GM12873 (cell line): Measurements from ENCODE around the gene TPCN2.

Experiments used
- TF ChIP-seq, protein P1 (sequence below): IDR thresholded peaks from 2 replicates; pipeline ENCODE4 v1.5.1; 2012; ENCODE audit warnings: low read depth, mild to moderate bottlenecking, moderate library complexity, low read length, control low read depth; ENCODE audit not compliant: insufficient read depth; ENCODE audit errors: missing control alignments

Gene TPCN2

DNA sequence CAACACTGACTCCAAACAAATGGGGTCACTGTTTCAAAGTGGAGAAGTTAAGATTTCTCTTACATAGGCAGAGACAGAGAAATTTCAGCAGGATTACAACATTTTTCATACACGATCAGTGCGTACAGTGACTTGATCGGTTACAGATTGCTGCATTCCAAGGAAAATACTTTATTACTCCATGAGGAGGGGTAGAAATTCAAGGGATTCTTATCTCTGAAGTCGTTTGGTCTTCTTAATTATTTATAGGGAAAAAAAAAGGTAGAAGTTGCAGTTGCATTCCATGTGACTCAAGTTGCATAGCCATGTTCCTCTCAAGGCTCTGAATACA, 96.3 kb downstream of the TPCN2 start:
- TF ChIP-seq, protein P1, sequence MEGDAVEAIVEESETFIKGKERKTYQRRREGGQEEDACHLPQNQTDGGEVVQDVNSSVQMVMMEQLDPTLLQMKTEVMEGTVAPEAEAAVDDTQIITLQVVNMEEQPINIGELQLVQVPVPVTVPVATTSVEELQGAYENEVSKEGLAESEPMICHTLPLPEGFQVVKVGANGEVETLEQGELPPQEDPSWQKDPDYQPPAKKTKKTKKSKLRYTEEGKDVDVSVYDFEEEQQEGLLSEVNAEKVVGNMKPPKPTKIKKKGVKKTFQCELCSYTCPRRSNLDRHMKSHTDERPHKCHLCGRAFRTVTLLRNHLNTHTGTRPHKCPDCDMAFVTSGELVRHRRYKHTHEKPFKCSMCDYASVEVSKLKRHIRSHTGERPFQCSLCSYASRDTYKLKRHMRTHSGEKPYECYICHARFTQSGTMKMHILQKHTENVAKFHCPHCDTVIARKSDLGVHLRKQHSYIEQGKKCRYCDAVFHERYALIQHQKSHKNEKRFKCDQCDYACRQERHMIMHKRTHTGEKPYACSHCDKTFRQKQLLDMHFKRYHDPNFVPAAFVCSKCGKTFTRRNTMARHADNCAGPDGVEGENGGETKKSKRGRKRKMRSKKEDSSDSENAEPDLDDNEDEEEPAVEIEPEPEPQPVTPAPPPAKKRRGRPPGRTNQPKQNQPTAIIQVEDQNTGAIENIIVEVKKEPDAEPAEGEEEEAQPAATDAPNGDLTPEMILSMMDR, result no peak

DNA sequence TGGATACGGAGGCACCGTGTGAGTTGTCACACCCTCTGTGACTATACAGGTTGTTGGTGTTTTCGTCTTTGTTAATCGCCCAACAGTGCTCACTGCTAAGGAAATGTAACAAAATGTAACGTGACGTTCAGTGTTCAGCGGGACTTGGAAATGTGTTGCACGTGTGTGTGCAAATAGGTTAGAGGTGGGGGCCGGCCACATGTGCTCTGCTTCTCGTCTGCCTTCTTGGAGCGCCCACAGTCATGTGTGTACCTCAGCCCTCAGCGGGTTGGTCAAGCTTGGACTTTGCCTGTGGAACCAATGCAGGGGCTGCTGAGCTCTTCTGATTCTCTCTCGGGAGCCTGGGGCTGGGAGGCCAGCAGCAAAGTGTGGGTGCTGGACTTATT, 99.6 kb downstream of the TPCN2 start:
- TF ChIP-seq, protein P1, result no peak

DNA sequence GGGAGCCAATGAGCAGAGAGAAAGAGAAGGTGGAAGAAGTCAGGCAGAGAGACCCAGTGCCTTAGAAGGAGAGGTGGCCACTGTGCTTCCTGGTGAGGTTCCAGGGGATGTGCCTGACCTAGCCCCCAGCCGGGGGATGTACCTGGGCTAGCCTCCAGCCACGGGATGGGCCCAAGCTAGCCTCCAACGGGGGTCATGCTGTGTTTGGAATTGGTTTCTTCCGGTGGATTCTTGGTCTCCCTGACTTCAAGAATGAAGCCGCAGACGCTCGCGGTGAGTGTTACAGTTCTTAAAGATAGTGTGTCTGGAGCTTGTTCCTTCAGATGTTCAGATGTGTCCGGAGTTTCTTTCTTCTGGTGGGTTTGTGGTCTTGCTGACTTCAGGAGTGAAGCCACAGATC, 100.1 kb downstream of the TPCN2 start:
- TF ChIP-seq, protein P1, result no peak

DNA sequence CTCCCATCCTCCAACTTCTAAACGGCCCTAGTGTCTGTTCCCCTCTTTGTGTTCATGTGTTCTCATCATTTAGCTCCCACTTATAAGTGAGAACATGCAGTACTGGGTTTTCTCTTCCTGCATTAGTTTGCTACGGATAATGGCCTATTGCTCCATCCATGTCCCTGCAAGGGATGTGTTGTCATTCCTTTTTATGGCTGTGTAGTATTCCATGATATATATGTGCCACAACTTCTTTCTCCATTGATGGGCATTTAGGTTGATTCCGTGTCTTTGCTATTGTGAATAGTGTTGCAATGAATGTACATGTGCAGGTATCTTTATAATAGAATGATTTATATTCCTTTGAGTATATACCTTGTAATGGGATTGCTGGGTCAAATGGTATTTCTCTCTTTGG, 101.4 kb downstream of the TPCN2 start:
- TF ChIP-seq, protein P1, result no peak

DNA sequence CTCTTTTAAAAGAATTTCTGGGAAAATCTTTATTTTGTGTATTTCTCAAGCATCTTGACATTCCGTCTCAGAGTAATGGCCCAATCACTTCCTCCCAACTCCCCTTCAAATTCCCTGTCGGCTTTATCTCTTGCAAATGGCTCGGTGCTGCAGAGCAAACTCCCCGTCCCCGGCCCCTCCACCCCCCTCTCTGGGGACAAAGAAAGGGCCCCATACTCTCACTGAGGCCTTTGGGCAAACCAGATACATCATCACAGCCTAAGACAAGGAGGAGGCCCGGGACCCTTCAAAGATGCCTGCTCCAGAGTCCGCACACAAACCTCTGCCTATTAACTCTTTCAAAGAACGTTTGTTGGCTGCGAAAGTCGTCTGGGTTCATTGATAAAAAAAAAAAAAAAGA, 103.1 kb downstream of the TPCN2 start:
- TF ChIP-seq, protein P1, result no peak

DNA sequence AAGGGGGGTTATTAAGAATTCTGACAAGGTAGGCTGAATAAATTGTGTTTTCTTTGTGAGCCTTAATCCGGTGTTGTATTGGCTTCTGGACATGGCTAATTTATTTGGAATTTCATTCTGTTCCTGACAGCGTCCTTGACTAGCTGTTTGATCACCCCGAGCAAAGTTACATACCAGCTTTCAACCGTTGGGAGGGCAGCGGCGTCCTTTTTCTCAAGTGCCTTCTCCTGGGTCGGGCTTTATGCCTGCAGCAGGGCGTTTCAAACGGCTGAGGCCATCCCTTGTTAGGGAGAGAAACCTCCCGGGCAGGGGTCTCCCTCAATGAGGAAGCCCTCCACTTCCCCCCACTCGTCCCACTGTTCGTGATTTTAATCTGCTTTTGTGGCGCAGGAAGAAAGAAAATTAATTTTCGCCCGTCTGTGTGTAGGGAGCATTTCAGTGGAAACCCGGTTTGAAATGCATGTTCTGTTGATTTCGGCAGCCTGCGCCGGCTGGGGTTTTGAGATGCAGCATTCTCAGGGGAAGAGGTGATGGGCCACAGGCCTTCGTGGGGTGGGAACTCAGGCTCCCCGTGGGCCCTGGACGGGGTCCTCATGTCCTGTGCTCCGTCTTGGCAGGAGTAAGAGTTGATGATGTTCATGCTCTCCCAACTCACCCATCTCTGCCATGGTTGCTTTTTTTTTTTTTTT, 104.1 kb downstream of the TPCN2 start:
- TF ChIP-seq, protein P1, result no peak

DNA sequence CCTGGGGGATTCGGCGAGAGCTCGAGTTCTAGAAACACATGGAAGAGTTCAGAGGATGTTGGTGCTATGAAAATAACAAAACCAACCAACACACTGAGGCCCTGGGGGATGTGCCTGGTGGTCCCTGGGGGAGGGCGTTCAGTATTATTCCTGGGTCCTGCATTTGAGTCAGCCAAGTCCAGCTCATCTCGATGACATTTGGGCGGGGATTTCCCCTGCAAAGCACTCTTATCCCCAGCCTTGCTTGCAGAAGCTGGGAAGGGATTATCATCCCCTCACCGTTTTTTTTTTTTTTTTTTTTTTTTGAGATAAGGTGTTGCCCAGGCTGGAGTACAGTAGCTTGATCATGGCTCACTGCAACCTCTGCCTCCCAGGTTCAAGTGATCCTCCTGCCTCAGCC, 104.9 kb downstream of the TPCN2 start:
- TF ChIP-seq, protein P1, result no peak
